WI38 (cell line): ENCODE measurements around the gene PPP2R2C.

ENCODE experiments used
- H3K4me3 ChIP-seq: 2 replicates; pipeline ENCODE4 v1.5.1; 2011; ENCODE audit warnings: low read depth, mild to moderate bottlenecking, control low read depth, low read length
- TF ChIP-seq, protein P1 (sequence below): IDR thresholded peaks from 2 replicates; pipeline ENCODE4 v1.5.1; 2012; ENCODE audit warnings: low read depth, mild to moderate bottlenecking, control low read depth, low read length

Gene PPP2R2C

DNA sequence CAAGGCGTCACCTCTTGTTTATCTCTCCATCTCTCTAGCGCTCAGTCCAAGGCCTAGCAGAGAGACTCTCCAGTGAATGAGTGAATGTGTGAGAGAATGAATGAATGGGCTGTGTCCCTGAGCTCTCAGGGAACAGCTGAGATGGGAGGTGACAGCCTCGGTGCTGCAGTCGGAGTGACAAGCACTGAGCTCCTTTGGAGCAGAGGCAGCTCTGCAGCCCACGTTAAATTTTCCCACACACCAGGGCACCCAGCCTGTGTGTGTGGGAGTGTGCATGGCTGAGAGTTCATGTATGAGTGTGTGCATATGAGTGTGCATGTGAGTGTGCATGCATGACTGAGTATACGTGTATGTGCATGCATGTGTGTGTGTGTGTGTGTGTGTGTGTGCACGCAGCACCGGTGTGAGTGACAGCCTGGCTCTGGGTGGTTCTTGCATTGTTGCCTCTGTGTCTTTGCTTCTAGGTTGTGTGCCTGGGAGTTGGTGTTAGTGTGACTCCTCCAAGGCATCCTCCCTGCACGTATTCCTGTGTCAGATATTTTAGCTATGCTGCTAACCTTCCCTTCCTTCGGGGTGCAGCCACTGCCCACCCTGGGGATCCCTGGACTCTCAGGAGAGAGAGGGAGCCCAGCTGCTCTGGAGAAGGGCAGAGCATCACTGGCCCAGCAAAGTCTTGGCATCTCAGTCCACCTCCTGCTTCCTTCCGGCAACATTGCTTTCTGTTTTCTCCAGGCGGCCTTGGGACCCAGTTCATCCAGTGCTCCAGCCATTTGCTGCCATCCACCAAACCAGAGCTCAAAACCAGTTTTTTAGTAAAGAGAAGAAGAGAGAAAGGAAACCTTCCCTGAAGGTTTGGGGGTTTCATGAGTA is 98.6 kb downstream of the PPP2R2C start:
- no peak overlapping the region for H3K4me3 ChIP-seq
- TF ChIP-seq, protein P1, sequence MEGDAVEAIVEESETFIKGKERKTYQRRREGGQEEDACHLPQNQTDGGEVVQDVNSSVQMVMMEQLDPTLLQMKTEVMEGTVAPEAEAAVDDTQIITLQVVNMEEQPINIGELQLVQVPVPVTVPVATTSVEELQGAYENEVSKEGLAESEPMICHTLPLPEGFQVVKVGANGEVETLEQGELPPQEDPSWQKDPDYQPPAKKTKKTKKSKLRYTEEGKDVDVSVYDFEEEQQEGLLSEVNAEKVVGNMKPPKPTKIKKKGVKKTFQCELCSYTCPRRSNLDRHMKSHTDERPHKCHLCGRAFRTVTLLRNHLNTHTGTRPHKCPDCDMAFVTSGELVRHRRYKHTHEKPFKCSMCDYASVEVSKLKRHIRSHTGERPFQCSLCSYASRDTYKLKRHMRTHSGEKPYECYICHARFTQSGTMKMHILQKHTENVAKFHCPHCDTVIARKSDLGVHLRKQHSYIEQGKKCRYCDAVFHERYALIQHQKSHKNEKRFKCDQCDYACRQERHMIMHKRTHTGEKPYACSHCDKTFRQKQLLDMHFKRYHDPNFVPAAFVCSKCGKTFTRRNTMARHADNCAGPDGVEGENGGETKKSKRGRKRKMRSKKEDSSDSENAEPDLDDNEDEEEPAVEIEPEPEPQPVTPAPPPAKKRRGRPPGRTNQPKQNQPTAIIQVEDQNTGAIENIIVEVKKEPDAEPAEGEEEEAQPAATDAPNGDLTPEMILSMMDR, result no peak

DNA sequence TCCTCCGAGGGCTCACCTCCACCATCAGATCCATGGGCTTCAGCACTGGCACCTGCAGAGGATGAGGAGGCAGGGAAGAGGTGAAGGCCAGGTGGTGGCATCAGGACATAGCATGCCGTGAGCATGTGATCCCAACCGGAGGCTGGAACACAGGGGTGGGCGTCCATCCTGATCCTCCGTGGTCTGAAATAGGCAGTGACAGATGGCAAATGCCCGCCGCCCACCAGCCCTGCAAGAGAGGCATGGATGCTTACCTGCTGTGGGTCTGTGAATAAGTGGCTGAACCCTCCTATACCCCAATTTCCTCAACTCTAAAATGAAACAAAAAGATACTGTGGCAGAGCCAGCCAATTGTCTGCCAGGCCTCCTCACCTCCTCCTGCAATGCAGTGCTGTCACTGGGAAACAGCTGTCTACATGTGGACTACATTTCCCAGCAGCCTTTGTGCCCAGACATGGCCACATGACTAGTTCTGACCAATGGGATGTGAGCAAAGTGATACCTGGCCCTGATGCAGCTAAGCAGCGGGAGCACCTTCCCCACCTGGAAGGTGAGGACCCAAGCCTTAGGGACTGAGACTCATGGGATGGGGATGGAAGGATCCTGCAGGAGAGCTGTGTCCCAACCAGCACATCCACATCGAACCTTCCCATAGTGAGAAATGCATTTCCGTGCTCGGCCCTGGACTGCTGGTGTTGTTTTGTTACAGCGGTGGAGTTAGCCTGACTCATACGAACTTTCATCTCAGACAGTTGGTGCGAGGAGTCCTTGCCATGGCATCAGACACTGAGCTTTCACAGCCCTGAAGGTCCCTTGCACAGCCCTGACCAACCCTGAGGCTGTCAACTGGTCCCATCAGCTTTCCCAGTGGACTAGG is 99.5 kb downstream of the PPP2R2C start:
- no peak overlapping the region for H3K4me3 ChIP-seq
- TF ChIP-seq, protein P1, result no peak

DNA sequence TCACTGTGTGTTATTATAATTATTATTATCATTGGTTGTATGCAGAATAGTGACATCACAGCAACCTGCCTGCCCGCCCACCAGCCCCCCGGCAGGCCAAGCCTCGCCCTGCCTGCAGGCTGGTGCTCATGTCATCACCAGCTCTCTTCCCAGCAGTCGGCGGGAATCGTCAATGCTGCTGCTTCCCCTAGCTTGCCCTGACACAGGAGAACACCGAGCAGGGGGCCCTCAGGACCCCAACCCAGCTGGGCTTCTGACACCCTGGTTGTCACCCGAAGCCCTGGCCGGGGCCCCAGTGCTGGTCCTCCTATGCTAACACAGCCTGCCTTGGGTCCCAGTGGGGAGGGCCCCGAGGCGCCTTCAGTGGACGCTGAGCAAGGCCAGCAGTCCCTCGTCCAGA is 100.6 kb downstream of the PPP2R2C start:
- TF ChIP-seq, protein P1, result no peak
- H3K4me3 ChIP-seq, result no peak overlapping the region

DNA sequence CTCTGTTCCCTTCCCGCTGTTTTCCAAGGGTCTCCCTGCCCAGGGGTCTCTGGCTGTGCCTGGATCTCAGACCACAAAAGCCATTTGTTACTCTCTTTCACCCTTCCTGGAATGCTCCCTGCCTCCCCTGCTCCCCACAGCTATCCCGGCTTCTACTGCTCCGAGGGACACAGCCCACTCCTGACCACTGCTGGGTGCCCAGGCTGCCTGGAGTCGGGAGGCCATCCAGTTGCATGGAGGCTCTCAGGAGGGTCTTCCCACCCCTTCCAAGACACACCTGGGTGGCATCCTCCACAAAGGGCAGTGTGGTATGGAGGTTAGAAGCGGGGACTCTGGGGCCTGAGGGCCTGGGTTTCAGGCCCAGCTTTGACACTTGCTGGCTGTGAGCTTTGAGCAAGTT is 101.1 kb downstream of the PPP2R2C start:
- TF ChIP-seq, protein P1, result no peak
- H3K4me3 ChIP-seq, result no peak overlapping the region

DNA sequence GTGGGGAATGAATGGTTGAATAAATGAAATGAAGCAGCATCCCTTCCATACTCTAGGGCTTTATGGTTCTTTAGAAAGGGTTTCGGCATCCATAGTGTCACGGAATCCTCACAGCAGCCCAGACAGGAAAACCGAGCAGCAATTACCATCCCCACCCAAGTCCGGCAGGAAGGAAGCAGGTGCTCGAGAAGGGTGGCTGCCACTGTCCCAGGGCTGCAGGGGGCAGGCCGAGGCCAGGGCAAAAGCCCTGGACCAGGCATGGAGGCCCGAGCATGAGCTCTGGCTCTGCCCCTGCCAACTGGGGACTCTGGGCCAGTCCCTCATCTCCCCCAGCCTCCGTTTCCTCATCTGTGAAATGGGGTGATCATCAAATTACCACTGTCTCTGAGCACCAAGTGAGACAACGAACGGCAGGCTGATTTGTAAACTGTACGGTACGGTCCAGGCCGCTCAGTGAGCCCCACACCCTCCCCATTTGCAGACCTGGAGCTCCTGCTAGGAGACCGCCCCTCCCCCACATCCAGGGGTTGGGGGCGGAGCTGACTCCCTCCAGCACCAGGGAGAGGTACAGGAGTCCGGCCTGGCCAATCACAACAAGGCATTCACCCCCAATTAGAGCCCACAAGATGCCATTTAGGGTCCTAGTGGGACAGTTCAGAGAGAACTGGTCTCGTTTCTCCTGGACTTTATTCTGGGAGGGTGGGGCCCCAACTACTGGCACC is 102.3 kb downstream of the PPP2R2C start:
- TF ChIP-seq, protein P1, result no peak
- H3K4me3 ChIP-seq, result no peak overlapping the region

DNA sequence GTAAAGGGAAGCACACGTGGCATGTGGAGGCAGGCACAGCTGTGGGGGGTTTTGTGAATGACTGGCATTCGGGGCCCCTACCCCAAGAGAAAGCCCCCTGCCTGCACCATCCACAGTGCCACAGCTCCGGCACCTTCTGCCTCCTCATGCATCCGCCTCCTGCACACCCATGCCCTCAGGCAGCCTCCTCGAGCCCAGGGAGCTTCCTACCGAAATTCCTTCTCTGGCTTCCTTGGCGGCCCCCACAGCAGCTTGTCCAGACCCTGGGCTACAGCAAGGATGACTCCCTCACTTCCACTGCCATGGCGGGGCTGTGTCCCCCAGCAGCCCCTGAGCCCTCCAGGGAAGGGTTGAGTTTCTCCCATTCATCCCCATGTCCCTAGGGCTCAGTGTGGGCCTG is 102.9 kb downstream of the PPP2R2C start:
- TF ChIP-seq, protein P1, result no peak

More for the DNA sequence above, 102.9 kb downstream of the PPP2R2C start:
- H3K4me3 ChIP-seq, result no peak overlapping the region
